Transverse colon (tissue), 4 donors: ENCODE measurements around the gene GLIS1.

Source experiments
- POLR2AphosphoS5 ChIP-seq, 3 donors: sonication (generic); formaldehyde crosslinking; IDR thresholded peaks; one replicate each; pipeline ENCODE4 v1.6.1; 2016; ENCODE audit warnings: antibody characterized with exemption in 3 of 3
- TF ChIP-seq, protein P1 (sequence below), 5 experiments: fragments of 200-600 bp in 3 of 5; fragments of 450-650 bp in 2 of 5; sonication (generic) in 3 of 5; IDR thresholded peaks; 1 replicate in 2 of 5; 2 replicates in 3 of 5; pipeline ENCODE4 v1.5.1; 2016 to 2017; ENCODE audit warnings: antibody characterized with exemption in 5 of 5, inconsistent platforms in 3 of 5, mild to moderate bottlenecking in 2 of 5, moderate library complexity in 1 of 5

DNA sequence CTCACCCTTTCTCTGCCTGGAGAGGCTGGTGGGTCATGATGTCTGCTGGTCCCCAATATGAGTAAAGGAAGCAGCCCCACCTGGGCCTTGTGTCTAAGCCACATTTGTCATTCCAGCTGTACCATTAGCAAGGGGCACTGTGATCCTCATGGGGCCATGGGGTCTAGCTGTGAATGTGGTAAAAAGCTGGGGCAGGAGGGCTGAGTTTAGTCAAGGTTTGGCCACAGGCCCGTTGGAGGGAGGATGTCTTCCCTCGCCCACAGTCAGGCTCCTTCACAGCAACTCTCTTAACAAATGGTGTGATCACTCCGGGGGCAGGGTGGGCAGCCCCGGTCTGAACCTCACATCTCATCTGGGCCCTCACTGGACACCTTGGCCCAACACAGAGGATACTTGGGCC lies 164.3 kb downstream of the GLIS1 start:
- TF ChIP-seq, protein P1, sequence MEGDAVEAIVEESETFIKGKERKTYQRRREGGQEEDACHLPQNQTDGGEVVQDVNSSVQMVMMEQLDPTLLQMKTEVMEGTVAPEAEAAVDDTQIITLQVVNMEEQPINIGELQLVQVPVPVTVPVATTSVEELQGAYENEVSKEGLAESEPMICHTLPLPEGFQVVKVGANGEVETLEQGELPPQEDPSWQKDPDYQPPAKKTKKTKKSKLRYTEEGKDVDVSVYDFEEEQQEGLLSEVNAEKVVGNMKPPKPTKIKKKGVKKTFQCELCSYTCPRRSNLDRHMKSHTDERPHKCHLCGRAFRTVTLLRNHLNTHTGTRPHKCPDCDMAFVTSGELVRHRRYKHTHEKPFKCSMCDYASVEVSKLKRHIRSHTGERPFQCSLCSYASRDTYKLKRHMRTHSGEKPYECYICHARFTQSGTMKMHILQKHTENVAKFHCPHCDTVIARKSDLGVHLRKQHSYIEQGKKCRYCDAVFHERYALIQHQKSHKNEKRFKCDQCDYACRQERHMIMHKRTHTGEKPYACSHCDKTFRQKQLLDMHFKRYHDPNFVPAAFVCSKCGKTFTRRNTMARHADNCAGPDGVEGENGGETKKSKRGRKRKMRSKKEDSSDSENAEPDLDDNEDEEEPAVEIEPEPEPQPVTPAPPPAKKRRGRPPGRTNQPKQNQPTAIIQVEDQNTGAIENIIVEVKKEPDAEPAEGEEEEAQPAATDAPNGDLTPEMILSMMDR (IDR thresholded peaks at IDR 0.05) = no peak
- TF ChIP-seq POLR2AphosphoS5 (IDR thresholded peaks at IDR 0.05) = no peak
